ENCODE measurements around the gene RNF17.
A peak's percentile ranks its signal among the peaks of the same experiment; 100 is the strongest.
"Not testable (repeated sequence)": the region's sequence is repeated elsewhere in the genome, so short reads cannot be mapped to it uniquely, and the experiment has no call there.

Gene RNF17

GRCh38 chr13:24742977-24743376 is 21.0 kb upstream of the RNF17 start:
- no peak for DNase-seq

DNA sequence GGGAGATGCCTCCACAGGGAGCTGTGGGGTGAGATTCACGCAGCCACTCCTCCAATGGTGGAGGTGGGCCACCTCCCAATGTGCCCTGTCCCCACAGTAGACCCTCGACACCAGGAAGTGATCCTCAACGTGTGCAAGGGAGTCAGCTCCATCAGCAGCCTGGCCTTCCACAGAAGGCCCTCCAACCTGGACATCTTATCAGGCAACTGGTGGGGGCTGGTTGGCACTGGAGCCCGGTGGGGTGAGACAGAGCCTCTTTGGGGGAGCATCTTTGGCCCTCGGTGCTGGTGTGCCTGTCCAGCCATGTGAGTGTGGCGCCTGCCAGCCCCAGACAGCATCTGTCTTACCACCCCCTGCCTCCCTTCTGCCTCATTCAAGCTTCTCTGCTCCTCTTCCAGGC is 19.7 kb upstream of the RNF17 start:
- no peak for DNase-seq

DNA sequence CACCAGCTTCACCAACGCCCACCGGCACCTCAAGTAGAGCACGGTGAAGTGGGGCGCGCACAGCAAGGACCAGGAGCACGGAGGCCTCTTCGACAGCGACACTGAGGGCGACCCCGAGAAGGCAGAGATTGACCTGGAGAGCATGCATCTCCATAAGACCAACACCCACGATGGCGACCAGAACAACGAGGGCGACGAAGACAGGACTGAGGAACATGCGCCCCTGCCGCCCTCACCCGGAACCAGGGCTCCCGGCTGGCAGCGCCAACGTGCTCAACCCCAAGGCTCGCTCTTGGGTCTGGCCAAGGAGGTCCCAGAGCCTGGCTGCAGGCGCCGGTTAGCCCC is 18.5 kb upstream of the RNF17 start:
- no peak for DNase-seq

DNA sequence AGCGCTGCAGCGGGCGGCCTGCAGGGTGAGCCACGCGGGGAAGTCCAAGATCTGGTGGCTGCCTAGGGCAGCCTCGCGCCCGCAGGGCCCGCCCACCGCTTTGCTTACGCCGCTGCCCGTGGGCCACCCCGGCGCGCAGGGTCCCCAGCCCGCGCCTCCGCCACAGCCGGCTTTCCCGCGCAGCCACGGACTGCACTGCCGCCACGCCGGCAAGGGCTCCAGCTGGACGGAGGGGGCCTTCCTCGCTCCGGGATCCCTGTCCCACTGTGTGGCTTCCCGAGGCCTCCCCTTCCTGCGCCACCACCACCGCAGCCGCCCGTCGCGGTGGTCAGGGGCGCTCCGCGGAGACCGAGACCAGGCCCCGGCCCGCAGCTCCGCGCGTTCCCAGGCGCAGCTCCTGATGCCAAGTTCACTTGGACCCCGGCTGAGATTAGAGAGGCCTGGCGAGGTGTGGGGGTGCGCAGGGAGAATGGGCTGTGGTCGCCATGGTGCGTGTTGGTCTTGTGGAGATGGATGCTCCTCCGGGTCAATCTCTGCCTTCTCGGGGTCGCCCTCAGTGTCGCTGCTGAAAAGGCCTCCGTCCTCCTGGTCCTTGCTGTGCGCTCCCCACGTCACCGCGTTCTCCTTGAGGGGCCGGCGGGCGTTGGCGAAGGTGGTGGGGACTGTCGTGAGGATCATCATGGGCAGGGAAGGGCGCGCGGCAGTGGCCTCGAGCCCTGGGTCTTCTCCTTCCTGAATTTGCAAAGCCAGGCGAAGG is 17.9 kb upstream of the RNF17 start:
- no peak for DNase-seq

DNA sequence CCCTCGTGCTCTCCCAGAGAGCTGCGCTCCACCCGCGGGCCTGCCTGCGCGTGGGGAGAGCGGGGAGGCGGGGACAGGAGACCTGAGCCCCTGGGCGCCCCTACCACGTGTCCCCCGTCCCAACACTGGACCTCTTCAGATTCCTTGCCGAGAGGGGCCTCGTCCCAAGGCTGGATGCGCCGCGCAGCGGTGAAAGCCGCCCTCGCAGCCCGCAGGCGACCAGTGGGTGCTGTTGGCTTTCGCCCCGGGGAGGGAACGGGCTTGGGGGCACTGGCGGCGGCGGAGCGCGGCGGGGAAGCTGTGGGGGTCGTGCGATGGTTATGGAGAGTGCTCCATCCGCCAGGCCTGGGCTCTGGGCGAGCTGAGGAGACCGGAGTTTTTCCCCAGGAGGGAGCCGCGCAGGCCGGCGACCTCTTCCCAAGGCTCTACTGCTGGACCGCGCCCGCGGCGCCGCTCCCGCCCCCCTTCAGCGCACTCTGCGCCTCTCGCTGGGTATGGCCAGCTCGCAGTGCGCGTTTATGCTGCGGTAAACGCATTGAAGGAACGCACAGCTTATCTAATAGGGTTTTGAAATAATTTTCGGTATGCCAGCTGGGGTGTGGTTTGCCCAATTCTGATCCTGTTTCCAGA is 17.2 kb upstream of the RNF17 start:
- no peak for DNase-seq

DNA sequence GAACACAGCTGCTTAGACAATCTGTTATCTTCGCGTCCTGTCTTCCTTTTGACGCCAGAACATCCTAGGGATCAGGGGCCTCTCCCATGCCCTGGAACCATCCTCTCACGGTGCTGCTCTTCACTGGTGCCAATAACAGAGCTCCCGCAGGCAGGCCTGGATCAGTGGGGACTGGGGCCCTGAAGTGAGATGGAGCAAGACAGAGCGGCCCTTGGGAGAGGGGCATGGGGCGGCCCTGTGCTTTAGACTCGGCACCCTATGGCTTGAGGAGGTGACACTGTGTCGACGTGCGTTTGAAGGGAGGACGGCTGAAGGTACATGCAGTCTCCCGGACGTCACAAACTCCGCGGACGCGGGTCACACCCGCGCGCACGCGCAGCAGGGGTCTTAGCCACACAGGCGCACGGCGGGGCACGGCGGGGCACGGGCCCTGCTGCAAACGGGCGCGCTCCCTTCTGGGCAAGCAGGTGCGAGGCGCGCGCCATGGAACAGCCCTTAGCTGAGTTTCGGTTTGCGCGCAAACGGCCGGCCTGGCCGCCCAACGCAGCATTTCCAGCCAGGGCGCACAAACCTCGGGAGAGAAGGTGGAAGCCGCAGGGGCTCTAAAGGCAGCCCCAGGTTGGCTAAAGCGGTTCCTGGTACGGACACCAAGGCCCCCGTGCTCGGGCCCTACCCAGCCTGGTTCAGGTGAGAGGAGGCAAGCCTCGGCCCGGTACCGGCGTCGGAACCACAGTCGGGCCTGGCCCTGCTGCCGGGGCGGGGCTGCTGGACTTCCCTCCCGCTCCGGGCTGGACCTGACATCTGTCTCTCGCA is 16.5 kb upstream of the RNF17 start:
- DNase-seq = peak in 1 of 2 experiments; percentile 9

DNA sequence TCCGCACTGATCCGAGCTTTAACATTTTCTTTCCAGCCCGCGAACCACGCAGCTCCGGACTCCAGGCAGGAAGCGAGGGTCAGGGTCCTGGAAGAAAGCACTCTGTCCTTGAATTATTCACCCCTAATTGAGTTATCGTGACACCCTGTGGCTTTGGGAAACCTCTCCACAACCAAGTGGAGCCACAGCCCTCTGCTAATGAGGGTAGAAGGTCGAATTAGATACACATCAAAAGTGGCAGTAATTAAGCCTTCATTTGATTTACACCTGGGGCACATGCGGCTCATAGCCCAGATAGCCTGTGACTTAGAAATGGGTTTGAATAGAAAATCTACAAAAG is 15.9 kb upstream of the RNF17 start:
- DNase-seq = no peak

DNA sequence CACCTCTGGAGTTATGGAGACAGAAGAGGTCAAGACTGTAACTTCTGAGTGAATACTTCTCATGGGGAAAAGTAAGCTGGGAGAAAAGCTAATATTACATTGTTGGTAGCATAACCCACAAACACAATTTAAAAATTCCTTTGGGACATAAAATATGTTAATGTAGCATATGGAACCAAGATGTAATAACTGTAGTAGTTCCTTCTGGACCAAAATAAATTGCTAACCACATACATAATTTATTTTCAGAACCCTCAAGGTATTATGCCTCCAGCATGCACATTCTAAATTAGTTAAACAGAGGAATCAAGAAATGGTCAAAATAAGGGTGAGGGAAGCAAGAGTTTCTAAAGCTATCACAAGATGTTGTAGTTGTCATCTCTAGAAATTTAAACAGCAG is 4.8 kb upstream of the RNF17 start:
- DNase-seq = no peak

DNA sequence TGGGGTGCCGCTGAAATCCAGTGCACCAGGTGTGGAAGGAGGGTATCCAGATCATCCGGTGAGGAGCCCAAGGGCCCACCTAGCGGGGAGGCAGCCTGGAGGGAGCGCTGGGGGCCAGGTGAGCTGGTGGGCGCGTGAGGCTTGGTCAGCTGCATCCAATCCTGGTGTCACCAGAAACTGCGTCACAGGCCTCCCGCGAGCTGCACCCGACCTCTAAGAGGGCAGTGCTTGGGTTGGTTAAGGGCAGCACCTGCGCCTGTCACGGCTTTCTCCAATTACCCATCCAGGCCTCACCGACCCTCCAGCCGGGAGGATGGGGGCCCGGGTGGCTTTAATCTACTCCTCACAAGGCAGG is 284 bp downstream of the RNF17 start:
- no peak for DNase-seq

GRCh38 chr13:24777171-24777570 is 13.2 kb downstream of the RNF17 start:
- DNase-seq = no peak

DNA sequence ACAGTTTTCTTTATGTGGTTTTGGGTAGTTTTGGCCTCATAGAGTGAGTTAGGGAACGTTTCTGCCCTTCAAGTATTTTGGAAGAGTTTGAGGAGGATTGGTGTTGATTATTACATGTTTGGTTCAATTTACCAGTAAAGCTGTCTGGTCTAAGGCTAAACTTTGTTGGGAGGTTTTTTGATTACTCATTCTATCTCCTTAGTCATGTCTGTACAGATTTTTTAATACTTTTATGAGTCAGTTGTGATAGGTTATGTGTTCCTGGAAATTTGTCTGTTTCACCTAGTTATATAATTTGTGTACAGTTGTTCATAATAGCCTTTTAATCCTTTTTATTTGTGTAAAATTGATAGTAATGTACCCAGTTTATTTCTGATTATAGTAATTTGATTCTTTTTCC is 20.4 kb downstream of the RNF17 start:
- DNase-seq = no peak

DNA sequence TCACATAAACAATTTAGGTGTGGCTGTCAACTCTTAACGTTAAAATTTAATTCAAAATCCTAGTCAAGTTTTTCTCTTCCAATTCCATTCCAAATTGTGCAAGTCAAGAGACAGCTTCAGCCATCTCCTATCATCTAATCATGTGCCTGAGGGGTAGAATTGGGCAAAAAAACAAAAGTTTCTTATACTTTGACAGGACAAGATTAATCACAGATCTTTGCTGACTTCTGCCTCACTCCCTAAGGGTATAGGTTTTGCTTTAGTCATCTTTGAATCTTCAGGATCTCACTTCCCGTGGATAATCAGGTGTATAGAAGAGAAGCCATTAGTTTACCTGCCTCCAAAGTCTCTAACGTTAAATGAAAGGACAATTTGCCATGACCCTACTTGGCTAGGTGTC is 24.6 kb downstream of the RNF17 start:
- no peak for DNase-seq

DNA sequence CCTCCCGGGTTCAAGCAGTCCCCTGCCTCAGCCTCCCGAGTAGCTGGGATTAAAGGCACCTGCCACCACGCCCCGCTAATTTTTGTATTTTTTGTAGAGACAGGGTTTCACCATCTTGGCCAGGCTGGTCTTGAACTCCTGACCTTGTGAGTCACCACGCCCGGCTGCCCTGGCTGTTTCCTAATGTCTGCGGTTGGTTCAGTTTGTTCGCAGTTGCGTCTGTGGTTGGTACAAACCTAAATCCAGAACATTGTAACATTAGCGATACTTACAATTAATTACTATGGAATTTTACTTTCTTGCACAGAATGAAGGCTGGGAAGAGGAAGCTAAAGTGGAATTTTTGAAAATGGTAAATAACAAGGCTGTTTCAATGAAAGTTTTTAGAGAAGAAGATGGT is 38.1 kb downstream of the RNF17 start:
- no peak for DNase-seq

DNA sequence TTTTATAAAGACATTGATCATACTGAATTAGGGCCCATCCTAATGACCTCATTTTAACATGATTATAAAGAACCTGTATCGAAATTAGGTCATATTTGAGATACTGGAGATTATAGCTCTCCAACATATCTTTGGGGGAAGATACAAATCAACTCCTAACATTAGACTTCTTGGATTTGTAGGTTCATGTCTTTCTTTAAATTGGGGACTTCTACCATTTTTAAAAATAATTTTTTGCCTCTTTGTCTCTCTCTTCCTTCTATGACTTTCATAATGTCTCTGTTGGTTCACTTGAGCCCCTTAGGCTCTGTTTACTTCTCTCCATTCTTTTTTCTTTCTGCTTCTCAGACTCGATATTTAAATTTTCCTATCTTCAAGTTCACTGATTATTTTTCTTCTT is 57.2 kb downstream of the RNF17 start:
- DNase-seq = no peak

DNA sequence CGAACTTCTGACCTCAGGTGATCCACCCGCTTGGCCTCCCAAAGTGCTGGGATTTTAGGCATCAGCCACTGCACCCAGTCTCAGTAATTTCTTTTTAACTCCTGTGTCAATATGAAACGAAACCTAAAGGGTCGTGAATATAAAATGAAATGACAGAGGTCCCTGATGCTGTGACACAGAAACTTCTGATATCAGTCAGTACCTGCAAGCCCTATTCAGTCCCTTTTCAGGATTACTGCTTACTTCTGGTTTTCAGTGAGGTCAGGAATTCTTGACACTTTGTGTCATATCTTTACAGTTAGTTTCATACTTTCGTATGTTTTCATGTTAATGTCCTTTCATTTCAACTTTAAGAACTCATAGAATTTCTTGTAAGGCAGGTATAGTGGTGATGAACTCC is 58.7 kb downstream of the RNF17 start:
- no peak for DNase-seq

DNA sequence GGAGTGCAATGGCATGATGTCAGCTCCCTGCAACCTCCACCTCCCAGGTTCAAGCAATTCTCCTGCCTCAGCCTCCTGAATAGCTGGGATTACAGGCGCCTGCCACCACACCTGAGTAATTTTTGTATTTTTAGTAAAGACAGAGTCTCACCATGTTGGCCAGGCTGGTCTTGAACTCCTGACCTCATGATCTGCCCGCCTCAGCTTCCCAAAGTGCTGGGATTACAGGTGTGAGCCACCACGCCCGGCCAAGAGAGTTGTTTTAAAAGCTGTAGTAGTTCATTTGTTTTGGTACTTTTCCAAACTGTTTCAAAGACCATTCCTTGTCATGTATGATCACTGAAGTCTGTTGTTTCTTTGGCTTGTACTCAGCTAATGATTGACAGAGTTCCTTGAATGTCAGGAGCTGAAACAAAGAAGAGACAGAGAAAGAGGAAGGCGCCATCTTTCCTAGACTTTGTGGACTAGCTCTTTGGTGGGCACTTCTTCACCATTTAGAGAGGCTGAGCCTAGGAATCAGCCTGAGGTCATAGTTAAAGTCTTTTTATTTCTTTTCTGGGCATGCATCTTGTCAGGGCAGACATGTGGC is 59.2 kb downstream of the RNF17 start:
- DNase-seq = not testable (repeated sequence)

DNA sequence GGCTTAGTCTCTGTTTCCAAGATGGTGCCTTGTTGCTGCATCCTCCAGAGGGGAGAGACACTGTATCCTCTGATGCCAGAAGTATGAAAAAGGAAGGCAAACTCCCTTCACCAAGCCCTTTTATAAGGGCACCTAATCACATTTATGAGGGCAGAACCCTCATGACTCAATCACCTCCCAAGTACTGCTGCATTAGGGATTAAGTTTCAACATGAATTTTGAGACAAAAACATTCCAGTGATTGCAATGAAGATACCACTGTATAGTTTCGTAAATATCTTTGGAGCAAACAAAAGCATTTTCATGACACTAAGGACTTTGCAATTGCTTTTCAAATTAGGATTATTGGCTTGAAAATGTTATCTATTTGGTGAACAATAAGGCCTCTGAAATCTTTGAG is 63.8 kb downstream of the RNF17 start:
- DNase-seq = no peak

DNA sequence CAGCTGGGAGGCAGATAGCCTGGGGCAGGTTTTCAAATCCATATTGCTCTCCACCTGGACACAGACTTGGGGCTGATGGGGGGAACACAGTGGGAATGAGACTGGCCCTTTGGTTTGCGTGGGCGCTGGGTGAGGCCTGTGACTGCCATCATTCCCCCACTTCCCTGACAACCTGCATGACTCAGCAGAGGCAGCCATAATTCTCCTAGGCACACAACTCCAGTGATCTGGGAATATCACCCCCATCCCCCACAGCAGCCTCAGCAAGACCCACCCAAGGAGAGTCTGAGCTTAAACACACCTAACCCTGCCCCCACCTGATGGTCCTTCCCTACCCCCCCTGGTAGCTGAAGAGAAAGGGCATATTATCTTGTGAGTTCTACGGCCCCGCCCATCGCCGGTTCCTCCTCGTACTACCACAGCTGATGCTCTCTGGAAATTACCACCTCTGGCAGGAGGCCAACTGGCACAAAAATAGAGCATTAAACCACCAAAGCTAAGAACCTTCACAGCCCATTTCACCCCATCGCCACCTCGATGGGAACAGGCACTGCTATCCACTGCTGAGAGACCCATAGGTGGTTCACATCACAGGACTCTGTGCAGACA is 71.0 kb downstream of the RNF17 start:
- no peak for DNase-seq

- not testable (repeated sequence) for DNase-seq
These were observed 73.6 kb downstream of the RNF17 start for GRCh38 chr13:24837528-24837927.

- DNase-seq = no peak
These were observed 78.7 kb downstream of the RNF17 start for GRCh38 chr13:24842549-24843274.

- DNase-seq = no peak
These were observed 87.6 kb downstream of the RNF17 start for GRCh38 chr13:24851546-24851945.

GRCh38 chr13:24854311-24854710 is 90.3 kb downstream of the RNF17 start:
- no peak for DNase-seq

DNA sequence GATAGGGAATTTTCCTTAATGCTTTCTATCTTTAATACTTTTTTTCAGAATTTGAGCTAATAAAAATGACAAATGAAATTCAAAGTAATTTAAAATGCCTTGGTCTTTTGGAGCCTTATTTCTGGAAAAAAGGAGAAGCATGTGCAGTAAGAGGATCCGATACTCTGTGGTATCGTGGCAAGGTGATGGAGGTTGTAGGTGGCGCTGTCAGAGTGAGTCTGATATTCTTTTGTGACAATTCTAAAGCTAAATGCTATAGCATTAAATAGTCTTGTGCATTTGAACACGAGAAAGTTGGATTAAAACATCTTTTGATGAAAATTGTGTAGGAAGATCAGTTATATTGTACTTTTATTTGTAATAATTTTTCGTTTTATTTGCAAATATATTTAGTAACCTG is 95.0 kb downstream of the RNF17 start:
- DNase-seq = no peak

Data from stimulated activated CD4-positive, alpha-beta T cell treated with anti-CD3 and anti-CD28 coated beads, Interleukin-4, amount 100 ng/mL, for 4 hours (primary cell).